ENCODE data around the gene BLOC1S4.
A peak's percentile ranks its signal among the peaks of the same experiment; 100 is the strongest.

Gene BLOC1S4

DNA sequence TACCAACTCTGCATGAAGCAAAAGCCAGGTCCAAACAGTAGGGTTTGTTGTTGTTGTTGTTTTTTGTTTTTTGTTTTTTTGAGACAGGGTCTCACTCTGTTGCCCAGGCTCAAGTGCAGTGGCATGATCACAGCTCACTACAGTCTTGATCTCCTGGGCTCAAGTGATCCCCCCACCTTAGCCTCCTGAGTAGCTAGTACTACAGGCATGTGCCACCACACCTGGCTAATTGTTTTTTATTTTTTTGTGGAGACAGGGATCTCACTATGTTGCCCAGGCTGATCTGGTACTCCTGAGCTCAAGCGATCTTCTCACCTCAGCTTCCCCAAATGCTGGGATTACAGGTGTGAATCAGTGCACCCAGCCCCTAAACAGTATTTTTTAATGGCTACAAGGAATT lies 16.1 kb upstream of the BLOC1S4 start:
- TF ChIP-seq CTCF (IDR thresholded peaks at IDR 0.05; ENCODE audit: control insufficient read depth, insufficient read depth, low read depth, low read length, missing control alignments) = no peak
- DNase-seq (ENCODE audit: low read depth) = no peak
- no peak overlapping the region for H3K4me3 ChIP-seq (ENCODE audit: control insufficient read depth, low read depth, low read length)

GRCh38 chr4:6701371-6701770 lies 14.6 kb upstream of the BLOC1S4 start:
- peak; percentile 33 for TF ChIP-seq CTCF (IDR thresholded peaks at IDR 0.05; ENCODE audit: control insufficient read depth, insufficient read depth, low read depth, low read length, missing control alignments)
- no peak overlapping the region for H3K4me3 ChIP-seq (ENCODE audit: control insufficient read depth, low read depth, low read length)
- no peak for DNase-seq (ENCODE audit: low read depth)

GRCh38 chr4:6702761-6703160 lies 13.2 kb upstream of the BLOC1S4 start:
- no peak for TF ChIP-seq CTCF (IDR thresholded peaks at IDR 0.05; ENCODE audit: control insufficient read depth, insufficient read depth, low read depth, low read length, missing control alignments)
- DNase-seq (ENCODE audit: low read depth) = no peak
- H3K4me3 ChIP-seq (ENCODE audit: control insufficient read depth, low read depth, low read length) = no peak overlapping the region

GRCh38 chr4:6703786-6704185 lies 12.2 kb upstream of the BLOC1S4 start:
- H3K4me3 ChIP-seq (ENCODE audit: control insufficient read depth, low read depth, low read length) = no peak overlapping the region

DNA sequence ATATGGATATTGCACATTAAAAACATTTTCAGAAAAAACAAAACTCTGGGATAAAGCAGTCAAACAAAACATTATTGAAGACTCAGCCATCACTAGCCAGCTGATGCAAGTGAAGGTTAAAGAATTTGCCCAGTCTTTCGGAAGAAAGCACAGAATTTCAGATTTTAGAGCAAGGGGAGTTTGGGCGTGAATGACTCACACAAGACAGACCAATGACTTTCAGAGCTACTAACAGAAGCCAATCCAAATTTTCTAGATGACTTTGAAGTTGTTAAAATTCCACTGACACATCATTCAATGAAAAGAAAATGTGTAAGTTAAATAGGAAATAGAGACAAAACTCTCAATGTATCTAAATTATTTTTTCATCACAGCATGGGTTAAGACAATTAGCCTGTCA lies 10.3 kb upstream of the BLOC1S4 start:
- H3K4me3 ChIP-seq (ENCODE audit: control insufficient read depth, low read depth, low read length) = no peak overlapping the region
- no peak for TF ChIP-seq CTCF (IDR thresholded peaks at IDR 0.05; ENCODE audit: control insufficient read depth, insufficient read depth, low read depth, low read length, missing control alignments)
- DNase-seq (ENCODE audit: low read depth) = no peak

More at GRCh38 chr4:6703786-6704185, 12.2 kb upstream of the BLOC1S4 start:
- no peak for DNase-seq (ENCODE audit: low read depth)
- no peak for TF ChIP-seq CTCF (IDR thresholded peaks at IDR 0.05; ENCODE audit: control insufficient read depth, insufficient read depth, low read depth, low read length, missing control alignments)

- H3K4me3 ChIP-seq (ENCODE audit: control insufficient read depth, low read depth, low read length) = no peak overlapping the region
- no peak for DNase-seq (ENCODE audit: low read depth)
- no peak for TF ChIP-seq CTCF (IDR thresholded peaks at IDR 0.05; ENCODE audit: control insufficient read depth, insufficient read depth, low read depth, low read length, missing control alignments)
Measured at GRCh38 chr4:6706173-6706572, 9.8 kb upstream of the BLOC1S4 start.
